ENCODE data around the gene F13A1. TPM values are rescaled to one million over a fixed set of nuclear protein-coding genes. Genes with fewer than 3 reads are reported as not detected.

The F13A1 gene
- total and polyA plus RNA-seq, 2 of the 13 experiments (the other 11 are each of a cell fraction or from before 2014, with no cell fraction given), result not detected

GRCh38 chr6:6246544-6246943 lies 73.9 kb downstream of the F13A1 start:
- FAIRE-seq, result no peak
- Histone ChIP-seq H3K79me2 (ENCODE audit: insufficient read depth, low read length) (no peaks in the 10 kb centered on the region), H3K4me3 (replicated peaks in 1 of 3; ENCODE audit: insufficient read depth in 1 of 3, low read depth in 2 of 3, low read length in 3 of 3) (no peak overlapping the region), H2AFZ (ENCODE audit: low read length) (no peak overlapping the region), H3K4me1 (ENCODE audit: insufficient read depth, low read length) (no peaks in the 10 kb centered on the region), H3K27ac (ENCODE audit: extremely low read length, insufficient read depth, low read length) (no peak overlapping the region), H3K36me3 (replicated peaks in 1 of 2; ENCODE audit: control insufficient read depth in 1 of 2, insufficient read depth in 2 of 2, low read length in 2 of 2) (no peaks in the 10 kb centered on the region), H3K4me2 (ENCODE audit: low read depth, low read length) (no peak overlapping the region), H4K20me1 (ENCODE audit: insufficient read depth, low read length) (no peaks in the 10 kb centered on the region), H3K9ac (ENCODE audit: insufficient read depth, low read depth, low read length) (no peak overlapping the region), H3K27me3 (ENCODE audit: control insufficient read depth in 1 of 2, insufficient read depth in 2 of 2, low read length in 2 of 2) (no peaks in the 10 kb centered on the region; a peak in 1 of 5 replicates), H3K9me3 (ENCODE audit: low read length) (no peaks in the 10 kb centered on the region)
- ChIA-PET CTCF (ENCODE audit: low intra/inter-chr PET ratio, low total read pairs) (no interaction called here), POLR2A (no interaction called here)
- TF ChIP-seq, protein P1, sequence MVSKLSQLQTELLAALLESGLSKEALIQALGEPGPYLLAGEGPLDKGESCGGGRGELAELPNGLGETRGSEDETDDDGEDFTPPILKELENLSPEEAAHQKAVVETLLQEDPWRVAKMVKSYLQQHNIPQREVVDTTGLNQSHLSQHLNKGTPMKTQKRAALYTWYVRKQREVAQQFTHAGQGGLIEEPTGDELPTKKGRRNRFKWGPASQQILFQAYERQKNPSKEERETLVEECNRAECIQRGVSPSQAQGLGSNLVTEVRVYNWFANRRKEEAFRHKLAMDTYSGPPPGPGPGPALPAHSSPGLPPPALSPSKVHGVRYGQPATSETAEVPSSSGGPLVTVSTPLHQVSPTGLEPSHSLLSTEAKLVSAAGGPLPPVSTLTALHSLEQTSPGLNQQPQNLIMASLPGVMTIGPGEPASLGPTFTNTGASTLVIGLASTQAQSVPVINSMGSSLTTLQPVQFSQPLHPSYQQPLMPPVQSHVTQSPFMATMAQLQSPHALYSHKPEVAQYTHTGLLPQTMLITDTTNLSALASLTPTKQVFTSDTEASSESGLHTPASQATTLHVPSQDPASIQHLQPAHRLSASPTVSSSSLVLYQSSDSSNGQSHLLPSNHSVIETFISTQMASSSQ (IDR thresholded peaks at IDR 0.05; ENCODE audit: low read depth), result no peak
- TF ChIP-seq, protein P1 (CRISPR knock-in tag; IDR thresholded peaks at IDR 0.05; ENCODE audit: borderline replicate concordance), result no peak
- no peak for TF ChIP-seq ZNF205 (CRISPR knock-in tag; IDR thresholded peaks at IDR 0.05)
- no peak for TF ChIP-seq ZNF280B (CRISPR knock-in tag; IDR thresholded peaks at IDR 0.05; ENCODE audit: borderline replicate concordance)
- TF ChIP-seq CCAR2 (optimal IDR thresholded peaks at IDR 0.05; ENCODE audit: low read depth, low read length), result no peak
- TF ChIP-seq USF2 (IDR thresholded peaks at IDR 0.05; ENCODE audit: low read depth, low read length), result no peak
- no peak for TF ChIP-seq USF2 (CRISPR knock-in tag; IDR thresholded peaks at IDR 0.05; ENCODE audit: borderline replicate concordance)
- no peak for TF ChIP-seq GTF2F1 (IDR thresholded peaks at IDR 0.05; ENCODE audit: low read length)
- TF ChIP-seq SOX6 (IDR thresholded peaks at IDR 0.05), result no peak
- TF ChIP-seq SOX6 (CRISPR knock-in tag; IDR thresholded peaks at IDR 0.05), result no peak
- no peak for TF ChIP-seq ZMYM3 (CRISPR knock-in tag; IDR thresholded peaks at IDR 0.05)
- WGBS (ENCODE audit: low lambda C conversion rate), result 32% methylated on average over 2 of the region's 2 CpGs
- no TSS peak for BruUV-seq (replicated peaks)
- DNase-seq (ENCODE audit: low spot score), result no peak
- ATAC-seq, result no peak
- intact Hi-C loops (cut with micrococcal nuclease; ENCODE audit: unreplicated experiment), result no loop called here
- in situ Hi-C loops (cut with HindIII; ENCODE audit: extremely low pct_ligation_motif_present, low pct_unique_long_range_greater_than_20kb), result no loop called here

Data from HepG2 (cell line).